NCI-H69 (cell line): Measurements from ENCODE around the gene OR11H12.
"Not testable (repeated sequence)": the region's sequence is repeated elsewhere in the genome, so short reads cannot be mapped to it uniquely, and the experiment has no call there.

Experiments used
- DNase-seq: peaks from one replicate; lab custom pipeline; 2025; lab: John Stamatoyannopoulos, UW

The OR11H12 gene, protein sequence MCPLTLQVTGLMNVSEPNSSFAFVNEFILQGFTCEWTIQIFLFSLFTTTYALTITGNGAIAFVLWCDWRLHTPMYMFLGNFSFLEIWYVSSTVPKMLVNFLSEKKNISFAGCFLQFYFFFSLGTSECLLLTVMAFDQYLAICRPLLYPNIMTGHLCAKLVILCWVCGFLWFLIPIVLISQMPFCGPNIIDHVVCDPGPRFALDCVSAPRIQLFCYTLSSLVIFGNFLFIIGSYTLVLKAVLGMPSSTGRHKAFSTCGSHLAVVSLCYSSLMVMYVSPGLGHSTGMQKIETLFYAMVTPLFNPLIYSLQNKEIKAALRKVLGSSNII

GRCh38 chr14:18600817-18601216 lies at the start of gene OR11H12:
Gene OR11H12, plus strand, starts transcription at chr14:18601117. Its CDS starts 0 bp downstream, at chr14:18601117.
- DNase-seq = not testable (repeated sequence)

- not testable (repeated sequence) for DNase-seq
Observed at GRCh38 chr14:18582908-18583307, 18.0 kb upstream of the OR11H12 start.

DNA sequence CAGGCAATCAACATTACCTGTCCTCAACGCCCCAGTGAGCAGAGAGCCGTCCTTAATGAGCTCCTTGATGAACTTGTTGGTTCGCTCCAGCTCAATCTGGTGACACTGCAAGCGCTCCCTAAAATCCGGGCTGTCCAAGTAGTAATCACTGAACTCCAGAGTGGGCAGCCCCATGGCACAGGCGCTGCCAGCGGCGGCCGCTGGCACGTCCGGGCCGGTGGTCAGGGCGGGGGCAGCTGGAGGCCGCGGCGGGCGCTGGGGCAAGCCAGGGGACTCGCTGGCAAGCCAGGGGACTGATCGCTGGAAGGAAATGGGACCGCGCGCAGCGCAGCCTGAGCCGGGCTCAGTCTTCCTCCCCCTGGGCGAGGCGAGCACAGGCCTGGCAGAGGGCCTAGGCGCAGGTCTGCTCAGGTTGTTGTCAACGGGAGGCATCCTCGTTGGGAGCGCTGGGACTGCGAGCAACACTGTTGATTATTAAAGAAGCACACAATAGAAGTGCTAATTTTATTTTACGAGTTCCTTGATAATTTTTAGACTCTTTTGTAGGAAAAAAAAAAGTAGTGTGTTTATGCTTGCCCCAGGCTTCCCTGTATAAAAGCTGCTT lies 25.8 kb downstream of the OR11H12 start:
- not testable (repeated sequence) for DNase-seq

DNA sequence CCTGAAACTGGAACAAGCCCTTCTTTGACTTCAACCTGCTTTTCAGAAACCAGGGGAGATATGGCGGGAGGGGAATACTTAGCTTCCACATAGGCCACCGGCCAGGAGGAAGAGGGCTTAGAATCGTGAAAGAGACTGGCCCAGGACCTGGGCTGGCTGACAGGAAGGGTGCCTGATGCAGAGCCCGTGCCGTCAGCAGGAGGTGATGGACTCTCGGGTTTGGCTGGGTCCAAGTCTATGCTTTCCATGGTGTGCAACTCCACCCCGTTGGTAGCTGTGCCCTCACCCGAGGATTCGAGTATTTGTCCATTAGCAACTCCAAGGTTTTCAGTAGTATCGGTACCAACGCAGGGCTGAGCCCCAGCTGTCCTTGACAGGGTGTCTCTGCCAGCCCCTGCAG lies 35.1 kb downstream of the OR11H12 start:
- DNase-seq = not testable (repeated sequence)

DNA sequence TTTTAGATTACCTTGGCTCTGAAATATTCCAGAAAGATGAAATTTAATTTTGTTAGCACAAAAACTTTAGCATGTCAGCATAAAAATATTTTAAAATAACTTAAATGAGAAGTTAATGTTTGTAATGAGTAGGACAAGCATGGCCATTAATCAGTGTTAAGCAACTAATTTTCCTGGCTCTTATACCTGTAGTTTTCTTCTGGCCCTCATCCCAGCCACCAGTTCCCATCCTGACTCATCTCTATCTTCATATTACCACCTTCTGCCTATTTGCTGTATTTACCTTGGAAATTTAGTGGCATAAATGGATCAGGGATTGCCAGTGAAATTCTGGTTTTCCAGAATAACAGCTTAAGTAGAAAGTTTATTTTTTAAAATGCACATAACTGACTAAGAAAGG lies 37.1 kb downstream of the OR11H12 start:
- not testable (repeated sequence) for DNase-seq

GRCh38 chr14:18638785-18639184 lies 37.9 kb downstream of the OR11H12 start:
- not testable (repeated sequence) for DNase-seq

DNA sequence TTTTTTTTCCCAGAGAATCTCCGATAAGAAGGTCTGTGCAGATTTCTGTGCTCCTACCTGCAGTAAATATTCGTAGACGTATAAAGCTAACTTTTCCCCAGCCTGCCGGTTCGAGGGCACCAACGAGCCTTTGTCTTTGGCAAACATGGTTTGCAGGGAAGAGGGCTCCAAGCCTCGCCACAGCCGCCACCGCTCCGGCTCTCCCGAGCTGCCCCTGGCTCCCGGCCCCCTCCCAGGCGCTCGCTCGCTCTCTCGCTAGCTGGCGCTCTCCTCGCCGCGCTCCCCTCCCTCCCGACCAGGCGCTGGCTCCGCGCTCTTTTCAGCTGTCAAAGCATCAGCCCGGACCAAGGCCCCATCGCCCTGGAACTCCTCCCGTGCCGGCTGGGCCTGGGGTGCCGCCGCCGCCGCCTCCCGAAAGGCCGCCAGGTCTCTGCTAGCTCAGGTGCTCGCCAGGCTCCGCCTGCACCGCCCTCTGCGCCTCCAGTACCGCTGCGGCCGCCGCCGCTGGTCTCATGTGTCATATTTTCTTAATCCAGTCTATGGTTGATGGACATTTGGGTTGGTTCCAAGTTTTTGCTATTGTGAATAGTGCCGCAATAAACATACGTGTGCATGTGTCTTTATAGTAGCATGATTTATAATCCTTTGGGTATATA lies 45.3 kb downstream of the OR11H12 start:
- not testable (repeated sequence) for DNase-seq
